Stimulated activated CD8-positive, alpha-beta memory T cell treated with anti-CD3 and anti-CD28 coated beads, Interleukin-15, amount 100 ng/mL, for 48 hours (primary cell): Measurements from ENCODE around the gene UGT1A1.
A peak's percentile ranks its signal among the peaks of the same experiment; 100 is the strongest.
"Not testable (repeated sequence)": the region's sequence is repeated elsewhere in the genome, so short reads cannot be mapped to it uniquely, and the experiment has no call there.

Experiments used
- DNase-seq, 2 donors: peaks; one replicate each; pipeline ENCODE4 v3.0.0-alpha.2; 2020; ENCODE audit warnings: low read depth in 2 of 2

UGT1A1 gene

GRCh38 chr2:233760043-233760442 is at the start of gene UGT1A1:
TSS of gene UGT1A1 (plus strand) at chr2:233760270. CDS start at chr2:233760288, 18 bp downstream.
- no peak for DNase-seq

- peak; percentile 28 to 32 for DNase-seq
These were observed 48.6 kb upstream of the UGT1A1 start for GRCh38 chr2:233711312-233712008.

- DNase-seq = no peak
These were observed 47.3 kb upstream of the UGT1A1 start, which contains the start of gene UGT1A5 for GRCh38 chr2:233712611-233713261. TSS of gene UGT1A5 (plus strand) at chr2:233712907. CDS start at chr2:233712992, 85 bp downstream.

- no peak for DNase-seq
These were observed 46.8 kb upstream of the UGT1A1 start for GRCh38 chr2:233713262-233713615.

GRCh38 chr2:233714121-233714520 is 45.9 kb upstream of the UGT1A1 start:
- no peak for DNase-seq

GRCh38 chr2:233718552-233718951 is 41.5 kb upstream of the UGT1A1 start, which contains the start of gene UGT1A4:
TSS of gene UGT1A4 (plus strand) at chr2:233718736. CDS start at chr2:233718821, 85 bp downstream.
- DNase-seq = no peak

- DNase-seq = no peak
These were observed 31.3 kb upstream of the UGT1A1 start, which contains the start of gene UGT1A3 for GRCh38 chr2:233728723-233729301. TSS of gene UGT1A3 (plus strand) at chr2:233729042. CDS start at chr2:233729127, 85 bp downstream.

- not testable (repeated sequence) for DNase-seq
These were observed 23.0 kb upstream of the UGT1A1 start for GRCh38 chr2:233736868-233737653.

GRCh38 chr2:233740870-233741269 is 19.2 kb upstream of the UGT1A1 start:
- DNase-seq = no peak

GRCh38 chr2:233743464-233744259 is 16.4 kb upstream of the UGT1A1 start:
- no peak for DNase-seq

- DNase-seq = no peak
These were observed 14.9 kb upstream of the UGT1A1 start for GRCh38 chr2:233745073-233745755.

- not testable (repeated sequence) for DNase-seq
These were observed 14.2 kb upstream of the UGT1A1 start for GRCh38 chr2:233745838-233746237.

GRCh38 chr2:233746475-233747282 is 13.4 kb upstream of the UGT1A1 start:
- no peak for DNase-seq

GRCh38 chr2:233747283-233747544 is 12.9 kb upstream of the UGT1A1 start:
- no peak for DNase-seq

- DNase-seq = not testable (repeated sequence)
These were observed 9.4 kb upstream of the UGT1A1 start for GRCh38 chr2:233750689-233751088.

GRCh38 chr2:233751212-233752009 is 8.7 kb upstream of the UGT1A1 start:
- not testable (repeated sequence) for DNase-seq

- DNase-seq = no peak
These were observed 5.0 kb upstream of the UGT1A1 start for GRCh38 chr2:233754872-233755611.

GRCh38 chr2:233756429-233757081 is 3.5 kb upstream of the UGT1A1 start:
- DNase-seq = no peak
